Suppressor macrophage treated with lipopolysaccharide for 4 hours (primary cell): Measurements from ENCODE around the gene PDE7B.
"Not testable (repeated sequence)": the region's sequence is repeated elsewhere in the genome, so short reads cannot be mapped to it uniquely, and the experiment has no call there.

Experiments used
- DNase-seq: peaks from one replicate; pipeline ENCODE4 v3.0.0-alpha.2; 2020

PDE7B gene

DNA sequence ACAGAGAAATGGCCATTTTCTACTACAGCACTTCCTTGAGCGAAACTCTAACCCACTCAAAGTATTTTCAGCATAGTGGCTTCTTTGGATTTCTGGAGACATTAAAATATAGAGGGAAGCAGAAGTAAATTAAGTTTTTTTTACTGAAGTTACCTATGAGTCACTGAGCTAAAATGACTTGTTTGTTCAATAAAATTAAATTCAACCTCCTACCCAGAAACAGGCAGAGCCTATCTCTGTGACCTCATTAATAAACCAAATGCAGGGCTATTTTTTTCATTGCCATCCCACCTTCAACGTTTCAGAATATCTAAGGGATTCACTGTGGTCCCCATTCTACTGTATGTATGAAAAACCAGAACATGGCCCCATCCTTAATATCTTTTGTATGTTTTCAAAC, 265.6 kb downstream of the PDE7B start:
- no peak for DNase-seq

DNA sequence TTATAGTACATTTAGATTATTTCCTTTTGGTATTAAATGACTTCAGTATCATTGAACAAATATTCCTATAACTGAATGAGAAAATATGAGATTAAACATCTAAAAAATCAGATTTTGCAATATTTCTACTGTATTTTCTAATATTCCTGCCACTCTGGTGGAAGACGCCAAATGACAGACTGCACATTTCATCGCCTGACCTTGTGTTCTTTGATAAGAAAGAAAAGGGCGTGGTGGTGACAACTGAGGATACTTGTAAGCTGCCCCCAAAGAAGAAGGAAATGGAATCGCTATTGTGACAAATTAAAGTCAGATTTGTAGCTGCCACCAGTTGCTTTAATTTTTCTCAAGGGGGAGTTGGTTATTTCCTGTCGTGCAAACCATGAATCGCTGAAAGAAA, 267.3 kb downstream of the PDE7B start:
- DNase-seq: no peak

DNA sequence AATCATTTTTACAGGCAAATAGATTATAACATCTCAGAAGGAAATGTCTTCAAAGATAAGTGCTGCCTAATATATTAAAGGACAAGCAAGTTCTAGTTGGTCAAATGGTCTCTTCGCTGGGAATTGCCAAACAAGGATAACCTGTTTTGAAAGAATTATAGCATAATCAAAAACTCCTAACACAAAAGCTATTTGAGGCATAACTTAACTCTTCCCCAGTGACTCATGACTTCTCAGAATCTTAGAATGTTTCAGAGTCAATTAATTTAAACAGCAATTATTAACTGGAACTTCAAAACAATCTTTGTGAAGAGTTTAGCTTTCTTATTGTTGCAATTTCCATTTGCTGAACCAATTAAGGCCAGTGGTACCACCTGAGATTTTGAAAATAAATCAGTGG, 272.0 kb downstream of the PDE7B start:
- no peak for DNase-seq

DNA sequence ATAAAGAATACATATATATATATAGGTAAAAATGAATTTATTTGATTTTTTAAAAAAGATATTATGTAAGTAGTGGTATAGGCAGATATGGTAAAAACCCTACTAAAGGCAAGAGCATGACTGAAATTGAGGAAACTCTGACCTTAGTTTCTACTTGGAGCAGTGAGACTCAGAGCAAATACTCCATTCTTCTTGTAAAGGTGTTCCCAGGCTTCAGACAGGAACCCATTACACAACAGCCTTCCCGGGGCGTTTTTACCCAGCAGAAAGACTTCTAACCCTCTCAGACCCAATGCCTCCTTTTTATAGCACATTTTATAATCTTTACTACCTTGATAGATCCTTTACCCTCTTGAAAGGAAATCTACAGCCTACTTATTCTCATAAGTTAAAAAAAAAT, 274.1 kb downstream of the PDE7B start:
- DNase-seq: no peak

DNA sequence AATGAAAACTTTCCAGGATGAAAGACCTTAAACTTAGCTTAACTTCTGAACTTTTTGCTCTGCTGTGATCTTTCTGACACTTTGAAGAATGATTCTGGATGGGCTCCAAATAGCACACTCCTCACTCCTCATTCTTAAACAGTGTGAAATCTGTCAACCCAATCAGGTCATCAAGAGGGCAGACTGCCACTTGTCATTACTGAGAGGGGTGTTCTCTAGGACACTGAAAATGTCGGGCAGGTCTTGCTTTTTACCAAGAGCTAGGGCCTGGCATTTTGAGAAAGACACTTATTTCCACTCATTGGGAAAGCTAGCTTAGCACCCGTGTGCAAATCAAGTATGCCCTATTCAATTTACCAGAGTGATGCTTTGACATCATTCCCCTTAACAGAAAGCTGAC, 276.4 kb downstream of the PDE7B start:
- DNase-seq: no peak

DNA sequence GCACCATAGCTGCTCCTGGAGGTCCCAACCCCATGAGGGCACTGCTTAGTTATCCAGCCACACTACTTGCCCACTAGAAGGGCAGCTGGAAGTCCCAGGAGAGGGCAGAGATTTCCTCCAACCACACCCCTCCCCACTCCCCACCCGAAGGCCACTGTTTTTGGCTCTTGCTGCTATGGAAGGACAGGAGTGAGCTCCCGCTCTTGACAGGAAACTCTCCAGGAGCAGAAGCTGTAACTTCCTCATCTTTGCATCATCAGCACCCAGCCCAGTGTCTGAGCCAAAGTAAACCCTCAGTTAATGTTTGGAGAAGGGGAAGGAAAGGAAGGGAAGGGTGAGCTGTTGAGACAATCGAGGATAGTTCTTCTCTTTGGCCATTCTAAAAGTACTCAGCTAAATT, 277.9 kb downstream of the PDE7B start:
- DNase-seq: peak; percentile 7

DNA sequence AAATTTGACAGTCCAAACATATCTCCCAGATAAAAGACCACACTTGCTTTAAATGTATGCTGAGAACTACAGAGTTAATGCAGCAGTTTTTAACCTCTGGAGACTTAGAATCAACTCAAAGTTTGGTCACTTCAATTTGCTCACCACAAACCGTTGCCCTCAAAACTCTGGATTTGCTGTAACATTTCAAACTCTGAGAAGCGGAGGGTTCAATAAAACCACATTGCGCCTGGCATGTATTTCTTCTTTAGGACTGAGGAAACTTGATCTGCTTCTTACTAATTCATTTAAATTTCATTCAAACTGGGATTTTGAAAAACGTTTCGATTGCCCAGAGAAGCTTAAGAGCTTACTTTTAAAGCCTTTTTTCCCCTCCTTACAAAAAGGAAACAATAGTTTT, 282.8 kb downstream of the PDE7B start:
- no peak for DNase-seq

DNA sequence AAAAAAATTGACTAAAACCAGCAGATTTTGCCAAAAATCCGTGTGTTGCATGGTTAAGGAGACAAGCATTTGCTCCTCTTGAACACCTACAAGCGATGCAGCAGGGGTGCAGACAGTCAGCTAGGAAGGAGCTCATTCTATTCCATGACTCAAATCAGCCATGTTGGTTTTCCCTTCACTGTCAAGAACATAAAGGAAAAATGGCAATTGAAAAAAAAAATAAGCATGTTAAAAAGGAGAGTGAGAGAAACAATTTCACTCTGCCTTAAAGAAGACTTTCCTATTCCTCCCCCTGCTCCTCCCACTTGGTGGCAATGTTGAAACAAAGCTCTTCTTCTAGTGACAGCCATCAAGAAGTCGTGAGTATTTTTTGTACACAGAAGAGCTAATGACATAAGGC, 283.2 kb downstream of the PDE7B start:
- DNase-seq: no peak

DNA sequence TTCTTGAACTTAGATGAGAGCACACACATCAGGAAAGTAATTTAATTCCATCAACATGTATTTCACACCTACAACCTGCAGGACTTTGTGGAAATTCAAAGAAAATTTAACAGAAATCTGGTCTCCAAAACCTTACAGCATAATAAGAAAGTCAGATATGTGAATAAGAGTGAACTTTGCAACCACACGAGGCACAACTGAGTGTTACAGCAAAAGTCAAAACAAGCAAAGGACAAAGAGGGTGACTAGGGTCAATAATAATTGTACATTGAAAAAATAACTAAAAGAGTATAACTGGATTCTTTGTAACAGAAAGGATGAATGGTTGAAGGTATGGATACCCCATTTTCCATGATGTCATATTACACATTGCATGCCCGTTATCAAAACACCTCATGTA, 284.8 kb downstream of the PDE7B start:
- DNase-seq: no peak

DNA sequence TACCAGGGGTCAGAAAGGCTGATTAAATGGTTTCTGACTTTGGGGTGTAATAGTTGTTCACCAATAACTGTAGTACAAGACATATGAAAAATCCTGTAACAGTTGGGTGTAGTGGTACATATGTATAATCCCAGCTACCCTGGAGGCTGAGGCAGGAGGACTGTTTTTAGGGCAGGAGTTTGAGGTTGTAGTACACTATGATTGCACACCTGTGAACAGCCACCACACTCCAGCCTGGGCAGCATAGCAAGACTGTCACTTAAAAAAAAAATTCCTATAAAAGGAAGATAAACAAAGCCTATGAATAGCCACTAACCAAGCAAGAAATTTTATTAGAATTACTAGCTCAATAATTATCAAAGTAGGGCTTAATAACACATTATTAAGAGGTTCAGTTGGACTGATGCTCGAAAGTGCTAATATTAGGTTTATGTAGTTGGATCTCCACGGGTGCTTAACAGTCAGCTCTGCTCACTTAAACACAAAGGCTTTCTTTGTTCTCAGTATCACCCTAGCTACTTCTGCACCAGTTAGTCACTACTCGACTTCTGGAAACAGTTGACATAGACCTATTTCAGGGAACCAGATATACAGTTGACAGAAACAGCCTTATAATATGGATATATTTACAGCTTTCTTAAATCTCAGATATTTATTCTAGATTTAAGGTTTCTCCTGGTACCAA, 285.6 kb downstream of the PDE7B start:
- DNase-seq: no peak

DNA sequence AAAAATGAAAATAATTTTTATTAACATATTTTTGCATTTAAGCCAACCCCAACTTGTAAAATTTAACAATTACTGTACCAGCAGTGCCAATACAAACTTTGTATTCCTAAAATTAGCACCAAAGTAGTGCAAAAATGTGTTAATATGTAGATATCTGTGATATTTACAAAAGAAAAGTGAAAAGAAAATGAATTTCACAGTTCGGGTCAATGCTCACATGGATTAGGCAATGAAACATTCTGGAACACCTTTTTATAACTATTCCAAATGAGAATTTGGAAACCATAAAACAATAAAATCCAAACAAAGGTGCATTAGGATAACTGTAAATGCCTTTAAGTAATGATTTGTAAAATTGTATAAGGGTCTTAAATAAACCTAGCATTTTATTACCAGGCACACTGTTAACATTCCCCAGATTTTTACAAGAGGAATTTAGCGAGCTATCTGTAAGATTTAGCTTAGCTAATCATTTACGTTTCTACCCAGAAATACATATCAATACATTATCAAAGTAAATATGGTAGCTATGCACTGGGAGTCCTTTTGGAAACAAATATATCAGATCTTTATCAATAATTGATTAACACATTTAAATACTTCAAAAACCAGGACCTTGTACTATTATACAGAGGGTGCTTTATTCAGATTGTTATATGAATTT, 286.4 kb downstream of the PDE7B start:
- DNase-seq: no peak

DNA sequence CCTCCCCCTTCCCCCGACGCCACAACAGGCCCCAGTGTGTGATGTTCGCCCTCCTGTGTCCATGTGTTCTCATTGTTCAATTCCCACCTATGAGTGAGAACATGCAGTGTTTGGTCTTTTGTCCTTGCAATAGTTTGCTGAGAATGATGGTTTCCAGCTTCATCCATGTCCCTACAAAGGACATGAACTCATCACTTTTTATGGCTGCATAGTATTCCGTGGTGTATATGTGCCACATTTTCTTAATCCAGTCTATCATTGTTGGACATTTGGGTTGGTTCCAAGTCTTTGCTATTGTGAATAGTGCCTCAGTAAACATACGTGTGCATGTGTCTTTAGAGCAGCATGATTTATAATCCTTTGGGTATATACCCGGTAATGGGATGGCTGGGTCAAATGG, 287.6 kb downstream of the PDE7B start:
- DNase-seq: not testable (repeated sequence)

DNA sequence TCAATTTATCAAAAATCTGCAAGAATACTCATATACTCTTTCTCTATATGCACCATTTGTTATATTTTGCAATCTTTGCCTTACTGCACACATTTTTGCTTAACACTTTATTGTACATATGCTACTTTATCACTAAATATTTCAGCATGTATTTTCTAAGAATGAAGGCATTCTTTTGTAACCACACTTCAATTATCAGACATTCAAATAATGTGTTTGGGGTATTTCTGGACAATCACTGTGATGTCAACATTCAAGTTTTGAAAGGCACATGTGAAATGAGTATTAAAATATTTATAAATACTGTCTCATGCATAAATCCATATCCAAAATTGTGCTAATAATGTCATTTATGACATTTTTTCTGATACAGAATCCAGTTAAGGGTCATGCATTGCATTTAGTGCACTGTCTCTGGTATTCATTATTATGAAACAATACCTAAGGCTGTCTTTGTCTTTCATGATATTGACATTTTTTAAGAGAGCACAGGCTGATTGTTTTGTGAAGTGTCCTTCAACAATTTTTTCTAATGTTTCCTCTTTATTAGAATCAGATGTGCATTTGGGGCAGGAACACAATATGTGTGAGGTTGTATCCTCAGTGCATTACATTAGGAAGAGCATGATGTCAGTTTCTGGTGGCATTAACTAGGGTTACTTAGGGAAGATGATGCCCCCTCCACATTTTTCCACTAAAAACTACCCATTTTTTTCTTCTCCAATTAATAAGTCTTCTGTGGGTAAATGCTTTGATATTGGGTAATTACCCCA, 292.9 kb downstream of the PDE7B start:
- no peak for DNase-seq

DNA sequence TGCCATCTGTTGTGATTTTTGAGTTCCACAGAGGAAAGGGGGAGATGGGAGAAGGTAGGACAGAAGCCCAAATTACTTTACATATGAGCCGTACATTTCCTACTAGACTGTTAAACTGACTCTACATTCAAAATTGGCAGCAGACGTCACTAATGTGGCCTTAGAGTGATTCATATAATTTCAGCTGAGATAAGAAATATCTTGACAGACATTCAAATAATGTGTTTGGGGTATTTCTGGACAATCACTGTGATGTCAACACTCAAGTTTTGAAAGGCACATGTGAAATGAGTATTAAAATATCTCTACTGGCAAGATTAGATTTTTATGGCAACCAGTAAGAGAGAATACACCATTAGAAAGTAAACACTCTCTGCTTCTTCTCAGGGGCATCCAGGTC, 294.6 kb downstream of the PDE7B start:
- DNase-seq: no peak

DNA sequence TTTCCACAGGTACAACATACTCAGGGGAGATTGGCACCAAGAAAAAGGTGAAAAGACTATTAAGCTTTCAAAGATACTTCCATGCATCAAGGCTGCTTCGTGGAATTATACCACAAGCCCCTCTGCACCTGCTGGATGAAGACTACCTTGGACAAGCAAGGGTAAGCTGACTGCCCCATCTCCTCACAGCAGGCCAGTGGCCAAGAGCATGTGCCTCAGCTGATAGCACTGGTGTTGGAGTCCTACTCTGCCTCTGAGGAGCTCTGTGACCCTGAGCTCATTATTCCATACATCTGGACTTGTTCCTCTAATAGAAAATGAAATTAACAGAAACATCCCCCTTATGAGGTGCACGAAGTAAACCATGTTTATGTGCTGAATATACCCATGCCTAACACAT, 295.8 kb downstream of the PDE7B start:
- no peak for DNase-seq

DNA sequence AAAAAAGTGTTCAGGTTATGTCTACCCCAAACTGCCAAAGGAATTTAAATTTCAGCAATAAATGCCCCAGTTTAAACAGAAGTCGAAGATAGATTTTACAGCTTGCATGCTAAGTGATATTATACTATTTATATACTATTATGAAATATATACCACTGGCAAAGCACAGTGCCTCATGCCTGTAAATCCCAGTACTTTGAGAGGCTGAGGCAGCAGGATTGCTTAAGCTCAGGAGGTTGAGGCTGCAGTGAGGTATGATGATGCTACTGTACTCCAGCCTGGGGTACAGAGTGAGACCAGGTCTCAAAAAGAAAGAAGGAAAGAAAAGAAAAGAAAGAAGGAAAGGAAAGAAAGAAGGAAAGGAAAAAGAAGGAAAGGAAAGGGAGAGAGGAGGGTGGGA, 296.6 kb downstream of the PDE7B start:
- no peak for DNase-seq

DNA sequence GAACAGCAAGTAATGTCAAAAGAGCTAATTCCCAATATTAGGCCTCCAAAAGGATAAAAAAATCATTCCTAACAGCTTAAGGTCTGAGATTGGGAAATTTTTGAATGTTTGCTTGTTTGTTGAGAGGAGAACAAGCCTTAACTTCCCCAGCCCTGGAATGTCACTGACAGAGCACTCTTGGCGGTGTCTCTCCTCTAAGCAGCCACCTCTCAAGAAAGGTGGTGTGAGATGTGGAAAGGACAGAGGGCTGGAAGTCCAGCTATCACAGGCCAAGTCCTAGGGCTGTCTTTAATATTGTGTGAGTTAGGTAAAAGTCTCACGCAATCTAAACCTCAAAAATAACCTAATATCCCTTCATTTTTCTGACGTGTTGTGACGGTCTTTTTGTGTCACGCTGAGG, 297.0 kb downstream of the PDE7B start:
- no peak for DNase-seq

DNA sequence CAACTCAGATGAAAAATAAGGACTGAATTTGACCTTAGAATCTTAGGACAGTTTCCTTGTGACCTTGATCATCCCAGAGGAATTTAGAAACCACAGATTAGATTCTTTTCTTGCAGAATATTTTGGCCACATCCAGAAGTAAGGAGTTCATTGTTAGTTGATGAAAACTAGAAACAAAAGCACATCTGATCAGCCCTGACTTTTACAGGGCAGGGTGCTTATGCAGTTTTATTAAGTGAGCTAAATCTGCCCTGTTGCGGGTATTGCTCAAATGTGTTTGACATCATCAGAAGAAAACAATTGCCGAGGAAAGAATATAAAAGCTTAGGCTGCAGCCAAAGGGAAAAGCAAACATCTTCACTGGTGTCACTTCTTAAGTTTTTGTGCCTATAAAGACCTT, 297.8 kb downstream of the PDE7B start:
- DNase-seq: no peak

DNA sequence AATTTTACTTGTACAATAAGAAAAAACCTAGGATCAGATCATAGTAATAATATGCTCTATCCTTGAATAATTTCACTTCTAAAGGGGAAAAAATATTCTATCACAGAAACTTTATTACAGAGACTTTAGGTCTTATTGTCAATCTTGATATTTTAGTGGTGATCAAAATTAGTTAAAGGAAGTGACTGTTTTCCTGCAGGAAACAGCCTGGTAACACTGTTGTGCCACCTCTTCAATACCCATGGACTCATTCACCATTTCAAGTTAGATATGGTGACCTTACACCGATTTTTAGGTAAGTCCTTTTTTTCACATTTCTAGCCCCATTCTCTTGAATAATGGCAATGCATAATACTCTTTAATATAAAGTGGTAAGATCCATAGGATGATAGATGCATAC, 299.5 kb downstream of the PDE7B start:
- no peak for DNase-seq

DNA sequence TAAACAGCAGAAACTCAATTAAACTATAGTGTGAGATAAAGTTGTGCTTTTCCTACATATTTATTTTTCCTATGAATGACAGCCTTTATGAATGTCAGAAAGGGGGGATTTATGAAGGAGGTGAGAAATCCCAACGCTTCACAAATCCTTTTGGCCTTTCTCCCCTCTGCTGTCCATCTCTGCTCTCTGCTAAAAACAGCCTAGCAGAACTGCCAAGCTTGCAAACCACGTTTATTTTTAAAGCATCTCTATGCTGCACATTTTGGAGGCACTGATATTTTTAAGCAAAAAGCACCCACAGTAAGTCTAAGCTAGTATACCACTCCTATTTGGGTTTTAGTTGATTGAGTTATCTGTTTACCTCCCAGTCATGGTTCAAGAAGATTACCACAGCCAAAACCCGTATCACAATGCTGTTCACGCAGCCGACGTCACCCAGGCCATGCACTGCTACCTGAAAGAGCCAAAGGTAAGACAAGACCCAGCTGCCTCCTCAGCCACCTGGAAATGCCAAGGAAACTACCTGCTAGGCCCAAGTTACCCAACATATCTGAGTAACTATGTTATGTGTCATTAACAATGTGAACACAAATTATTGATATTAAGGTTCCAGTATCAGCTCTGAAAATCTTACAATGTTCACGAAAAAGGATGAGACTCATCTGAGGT, 302.3 kb downstream of the PDE7B start:
- DNase-seq: no peak

DNA sequence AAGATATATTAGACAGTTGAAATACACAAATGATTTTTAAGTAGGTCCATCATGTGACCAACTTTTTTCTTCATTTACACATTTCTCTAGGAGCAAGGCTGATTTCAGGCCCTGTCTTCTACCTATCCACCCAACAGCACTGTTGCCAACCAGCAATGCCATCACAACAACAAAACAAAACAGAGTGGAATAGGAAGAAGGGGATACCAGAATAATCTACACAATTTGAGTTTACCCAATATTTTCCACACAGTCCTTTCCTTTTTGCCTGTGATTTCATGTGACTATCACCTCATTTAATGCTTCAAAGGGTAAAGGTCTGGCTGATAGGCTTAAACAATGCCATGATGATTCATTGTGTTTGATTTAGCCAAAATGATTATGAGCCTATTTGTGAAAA, 303.7 kb downstream of the PDE7B start:
- no peak for DNase-seq

DNA sequence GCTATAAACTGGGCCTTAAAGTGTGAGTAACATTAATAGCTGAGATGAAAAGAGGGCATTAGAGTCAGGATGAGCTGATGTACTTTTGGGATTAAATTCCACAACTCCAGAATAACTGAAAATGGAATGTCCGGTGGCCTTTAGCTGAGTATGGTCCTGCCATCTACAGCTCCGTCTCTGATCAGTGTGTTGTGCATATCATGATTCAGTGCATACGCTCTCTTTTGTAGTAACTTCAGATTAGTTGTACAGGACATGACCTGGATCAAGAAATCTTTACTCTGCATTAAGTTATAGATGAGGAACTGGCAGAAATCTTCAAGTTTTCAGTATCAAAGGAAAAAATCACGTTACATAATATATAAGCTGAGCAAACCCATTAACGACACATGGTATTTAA, 306.2 kb downstream of the PDE7B start:
- no peak for DNase-seq

DNA sequence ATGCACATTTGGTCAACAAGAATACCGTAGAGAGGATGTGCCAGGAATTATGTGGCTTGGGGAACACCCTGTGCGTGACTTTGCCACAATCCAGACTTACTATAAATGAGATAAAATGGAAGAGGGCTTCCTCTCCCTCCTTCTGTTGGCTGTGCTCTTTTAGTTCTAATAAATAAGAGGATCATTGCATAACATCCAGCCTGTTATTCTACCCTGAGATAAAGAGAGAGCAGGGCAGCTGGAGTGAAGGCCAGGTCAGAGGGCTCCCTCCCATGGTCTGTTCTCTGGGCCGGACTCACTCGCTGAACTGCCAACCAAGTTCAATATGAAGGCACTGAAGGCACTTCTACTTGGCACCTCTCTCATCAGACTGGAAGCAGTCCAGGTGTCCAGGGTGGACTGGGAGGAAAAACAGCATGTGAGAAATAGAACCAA, 306.9 kb downstream of the PDE7B start:
- DNase-seq: no peak

DNA sequence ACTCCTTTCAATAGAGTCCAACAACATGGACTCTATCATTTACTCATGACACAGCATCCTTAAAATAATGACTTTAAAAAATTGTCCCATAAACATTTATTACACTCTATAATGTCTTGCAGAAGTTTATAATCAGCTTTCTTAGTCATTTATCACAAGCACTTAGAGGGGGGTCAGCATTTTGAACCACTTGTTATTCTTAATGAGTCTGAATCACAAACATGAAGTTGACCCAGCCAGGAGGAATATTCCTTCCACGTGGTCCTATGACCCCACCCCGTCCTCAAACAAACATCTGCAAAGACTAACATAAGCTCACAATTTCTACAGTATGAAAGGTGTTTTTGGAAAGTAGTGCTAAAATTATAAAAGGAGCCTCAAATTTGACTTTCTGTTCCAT, 307.5 kb downstream of the PDE7B start:
- no peak for DNase-seq
